GM12873 (cell line): ENCODE results near the gene MTIF2.

Experiments used
- TF ChIP-seq, protein P1 (sequence below): IDR thresholded peaks from 2 replicates; pipeline ENCODE4 v1.5.1; 2012; ENCODE audit warnings: low read depth, mild to moderate bottlenecking, moderate library complexity, low read length, control low read depth; ENCODE audit not compliant: insufficient read depth; ENCODE audit errors: missing control alignments

MTIF2 gene

DNA sequence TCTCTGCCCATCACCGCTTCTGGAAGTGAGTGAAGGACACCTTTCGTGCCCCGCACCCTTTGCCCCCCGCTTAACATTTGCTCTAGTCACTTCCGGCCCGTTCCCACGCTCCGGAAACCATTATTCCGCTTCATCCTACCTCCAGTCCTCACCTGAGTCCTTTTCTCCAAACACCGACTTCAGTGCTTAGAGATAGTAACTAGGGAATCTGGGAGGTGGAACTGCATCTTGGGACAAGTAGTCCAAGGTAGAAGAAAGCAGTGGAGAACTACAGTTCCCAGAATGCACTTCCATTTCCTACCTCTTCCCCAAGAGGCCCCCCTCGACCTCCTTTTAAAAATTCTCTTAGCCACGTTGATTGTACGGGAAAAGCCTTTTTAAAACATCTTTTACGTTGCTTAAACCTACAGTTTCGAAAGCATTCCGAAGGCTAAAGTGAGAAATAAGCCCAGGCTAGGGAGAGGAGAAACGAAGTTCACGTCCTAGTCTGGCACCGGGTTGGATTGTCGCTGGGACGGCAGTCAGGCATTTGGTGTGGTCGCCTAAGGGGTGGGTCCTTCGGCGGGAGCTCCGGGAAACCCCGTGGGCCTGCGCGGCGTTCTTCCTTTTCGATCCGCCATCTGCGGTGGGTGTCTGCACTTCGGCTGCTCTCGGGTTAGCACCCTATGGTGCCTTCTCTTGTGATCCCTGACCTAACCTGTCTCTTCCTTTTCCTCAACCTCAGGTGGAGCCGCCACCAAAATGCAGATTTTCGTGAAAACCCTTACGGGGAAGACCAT, 36.8 kb downstream of the MTIF2 start, which contains the start of the genes CLHC1 and RPS27A:
Gene CLHC1 (minus strand): TSS at position 210 of the 779 bp plus-strand sequence. CDS start 9,882 bp downstream, outside the sequence.
Gene RPS27A (plus strand): TSS at position 605 of the 779 bp plus-strand sequence. CDS start 137 bp downstream, at position 742.
- TF ChIP-seq, protein P1, sequence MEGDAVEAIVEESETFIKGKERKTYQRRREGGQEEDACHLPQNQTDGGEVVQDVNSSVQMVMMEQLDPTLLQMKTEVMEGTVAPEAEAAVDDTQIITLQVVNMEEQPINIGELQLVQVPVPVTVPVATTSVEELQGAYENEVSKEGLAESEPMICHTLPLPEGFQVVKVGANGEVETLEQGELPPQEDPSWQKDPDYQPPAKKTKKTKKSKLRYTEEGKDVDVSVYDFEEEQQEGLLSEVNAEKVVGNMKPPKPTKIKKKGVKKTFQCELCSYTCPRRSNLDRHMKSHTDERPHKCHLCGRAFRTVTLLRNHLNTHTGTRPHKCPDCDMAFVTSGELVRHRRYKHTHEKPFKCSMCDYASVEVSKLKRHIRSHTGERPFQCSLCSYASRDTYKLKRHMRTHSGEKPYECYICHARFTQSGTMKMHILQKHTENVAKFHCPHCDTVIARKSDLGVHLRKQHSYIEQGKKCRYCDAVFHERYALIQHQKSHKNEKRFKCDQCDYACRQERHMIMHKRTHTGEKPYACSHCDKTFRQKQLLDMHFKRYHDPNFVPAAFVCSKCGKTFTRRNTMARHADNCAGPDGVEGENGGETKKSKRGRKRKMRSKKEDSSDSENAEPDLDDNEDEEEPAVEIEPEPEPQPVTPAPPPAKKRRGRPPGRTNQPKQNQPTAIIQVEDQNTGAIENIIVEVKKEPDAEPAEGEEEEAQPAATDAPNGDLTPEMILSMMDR, result no peak

DNA sequence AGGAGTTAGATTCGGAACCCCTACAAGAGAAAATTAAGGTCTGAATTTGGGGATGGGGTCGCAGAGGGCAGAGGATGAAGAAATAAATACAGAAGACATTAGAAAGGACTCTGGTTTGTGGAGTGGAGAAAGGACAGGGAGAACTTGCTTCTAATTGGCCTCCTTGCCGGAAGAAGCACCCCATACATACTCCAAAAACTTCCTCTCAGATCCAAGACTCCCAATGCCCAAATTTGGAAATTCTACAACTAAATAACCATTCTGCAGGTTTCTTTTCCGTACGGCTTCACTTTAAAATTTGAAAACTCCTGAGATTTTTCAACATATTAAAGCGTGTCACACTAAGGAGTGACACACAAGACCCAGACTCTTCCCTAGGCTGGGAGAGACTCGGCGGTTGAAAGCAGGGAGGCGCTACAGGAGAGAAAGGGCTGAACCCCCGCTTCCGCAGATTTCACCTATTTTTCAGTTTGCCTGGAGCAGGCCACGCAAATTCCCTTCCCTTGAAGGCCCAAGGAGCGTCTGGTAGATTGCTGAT, 37.4 kb downstream of the MTIF2 start:
- TF ChIP-seq, protein P1, result no peak

DNA sequence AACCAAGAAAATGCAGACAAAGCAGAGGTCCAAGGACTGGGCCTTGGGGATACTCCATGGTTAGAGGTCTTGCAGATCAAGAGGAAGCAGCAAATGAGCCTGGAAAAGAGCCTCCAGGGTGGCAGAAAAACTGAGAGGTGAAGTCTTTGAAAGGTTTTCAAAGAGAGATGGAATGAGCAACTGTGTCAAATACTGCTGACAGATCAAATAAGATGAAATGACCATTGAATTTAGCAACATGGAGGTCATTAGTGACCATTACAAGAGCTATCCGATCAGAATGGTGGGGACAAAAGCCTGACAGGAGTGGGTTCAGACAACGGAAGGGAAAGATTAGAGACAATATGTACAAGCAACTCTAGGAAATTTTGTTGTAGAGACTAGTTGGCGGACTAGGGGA, 38.5 kb downstream of the MTIF2 start:
- TF ChIP-seq, protein P1, result no peak

DNA sequence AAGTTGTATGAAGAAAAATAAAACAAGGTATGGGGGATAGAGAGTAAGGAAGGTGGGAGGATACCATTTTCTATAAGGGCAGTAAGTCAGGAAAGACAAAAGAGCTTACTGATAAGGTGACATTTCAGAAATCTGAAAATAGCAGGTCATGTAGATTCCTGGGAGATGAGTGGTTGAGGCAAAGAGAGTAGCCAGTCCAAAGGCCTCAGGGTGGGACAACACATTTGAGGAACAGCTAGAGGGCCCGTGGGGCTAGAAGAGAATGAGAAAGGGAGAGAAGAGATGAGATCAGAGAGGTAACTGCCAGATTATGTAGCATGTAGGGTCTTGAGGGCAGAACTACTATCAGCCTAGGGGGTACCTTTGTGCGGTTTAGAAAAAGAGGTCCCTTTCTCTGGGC, 39.8 kb downstream of the MTIF2 start:
- TF ChIP-seq, protein P1, result no peak

DNA sequence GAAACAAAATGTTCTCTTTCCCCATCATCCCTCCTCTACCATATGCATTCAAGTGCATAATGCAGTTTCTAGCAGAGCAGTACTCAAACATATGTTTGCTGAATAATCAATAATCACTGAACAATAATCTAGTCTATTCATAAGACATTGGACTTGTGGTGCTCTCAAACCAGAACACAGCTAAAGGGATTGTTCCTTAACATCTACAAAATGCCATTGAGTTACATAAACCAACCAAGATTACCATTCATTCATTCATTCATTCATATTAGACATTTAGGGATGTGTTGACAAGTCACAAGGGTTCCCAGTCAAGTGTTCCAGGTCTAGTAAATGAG, 40.8 kb downstream of the MTIF2 start:
- TF ChIP-seq, protein P1, result no peak

DNA sequence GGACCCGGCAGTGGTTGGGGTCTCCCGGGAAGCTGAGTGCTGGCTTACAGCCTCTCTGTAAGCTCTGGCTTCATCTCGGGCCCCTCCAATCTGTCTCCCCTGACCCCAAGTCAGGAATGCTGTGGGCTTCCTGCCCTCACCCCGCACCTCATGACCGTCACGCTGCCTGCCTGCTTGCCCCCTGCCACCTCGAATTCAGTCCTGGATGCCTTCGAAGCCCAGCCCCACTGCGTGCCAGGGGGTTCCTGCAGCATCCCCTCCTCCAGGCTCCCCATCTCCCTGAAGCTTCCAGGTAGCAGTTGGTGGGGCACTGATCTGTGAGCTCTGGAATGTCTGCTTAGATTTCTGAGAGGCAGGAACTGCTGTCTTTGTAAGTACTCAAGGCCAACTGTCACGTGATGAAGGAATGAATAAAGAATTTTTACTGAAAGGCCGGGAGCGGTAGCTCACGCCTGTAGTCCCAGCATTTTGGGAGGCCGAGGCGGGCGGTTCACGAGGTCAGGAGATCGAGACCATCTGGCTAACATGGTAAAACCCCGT, 43.5 kb downstream of the MTIF2 start:
- TF ChIP-seq, protein P1, result no peak

DNA sequence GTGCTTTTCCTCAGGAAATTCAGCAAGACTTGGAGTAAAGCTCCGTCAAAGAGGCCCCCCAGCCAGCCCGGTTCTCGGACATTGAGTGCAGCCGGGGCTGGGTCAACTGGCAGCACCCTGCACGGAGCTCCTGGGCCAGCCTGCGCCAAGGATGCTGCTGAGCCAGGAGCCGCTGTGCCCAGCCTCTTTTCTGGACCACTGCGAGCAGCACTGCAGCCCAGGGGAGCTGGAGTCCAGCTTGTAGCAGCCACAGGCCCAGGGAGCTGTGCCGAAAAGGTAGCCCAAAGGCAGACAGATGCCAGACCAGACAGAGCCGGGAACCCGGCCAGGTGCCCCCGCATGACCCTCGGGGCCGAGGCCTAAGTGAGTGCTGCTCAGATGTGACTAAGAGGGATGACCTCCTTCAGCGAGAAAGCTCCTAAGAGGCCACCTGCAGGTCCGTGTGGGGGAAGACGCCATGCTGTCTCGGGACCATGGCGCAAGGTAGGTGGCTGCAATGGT, 44.2 kb downstream of the MTIF2 start:
- TF ChIP-seq, protein P1, result no peak
